Measurements from ENCODE around the gene ELOVL5.

The ELOVL5 gene

DNA sequence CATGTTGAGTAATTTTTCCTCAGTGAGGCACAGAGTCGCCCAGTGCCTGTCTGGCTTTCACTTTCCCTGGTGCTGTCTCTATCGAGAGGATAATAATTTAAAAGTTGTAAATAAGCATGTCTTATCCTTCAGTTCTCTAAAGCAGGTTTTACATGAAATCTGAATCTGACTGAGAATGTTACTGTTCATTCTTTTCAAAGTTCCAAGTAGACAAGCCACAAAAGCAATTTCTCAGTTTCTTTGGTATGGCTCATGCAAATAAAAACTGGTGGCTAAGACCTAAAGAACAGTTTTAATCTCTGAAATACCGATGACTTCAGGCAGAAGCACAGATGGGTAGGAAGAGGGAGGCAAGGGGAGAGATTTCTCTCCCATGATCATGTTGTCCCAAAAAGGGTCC is 112.5 kb downstream of the ELOVL5 start:
- no peak overlapping the region for H3K4me3 ChIP-seq (ENCODE audit: low read depth in 1 of 5, low read length in 5 of 5)
- H3K9me3 ChIP-seq (ENCODE audit: control insufficient read depth in 5 of 5, low read length in 5 of 5): no peaks in the 10 kb centered on the region
- H3K36me3 ChIP-seq (ENCODE audit: control insufficient read depth in 5 of 5, insufficient read depth in 5 of 5, low read length in 5 of 5): no peaks in the 10 kb centered on the region
- peaks cover 0 to 4% (median 0%) of the 10 kb centered on the region in 5 donors for H3K4me1 ChIP-seq (ENCODE audit: control insufficient read depth in 5 of 5, insufficient read depth in 5 of 5, low read length in 5 of 5)
- peak overlapping the region; percentile 61 for H3K27ac ChIP-seq (ENCODE audit: low read depth, low read length)
- H3K9ac ChIP-seq (ENCODE audit: low read length in 5 of 5): no peak overlapping the region
- H3K27me3 ChIP-seq (ENCODE audit: control insufficient read depth in 5 of 5, insufficient read depth in 4 of 5, low read length in 5 of 5): no peaks in the 10 kb centered on the region

DNA sequence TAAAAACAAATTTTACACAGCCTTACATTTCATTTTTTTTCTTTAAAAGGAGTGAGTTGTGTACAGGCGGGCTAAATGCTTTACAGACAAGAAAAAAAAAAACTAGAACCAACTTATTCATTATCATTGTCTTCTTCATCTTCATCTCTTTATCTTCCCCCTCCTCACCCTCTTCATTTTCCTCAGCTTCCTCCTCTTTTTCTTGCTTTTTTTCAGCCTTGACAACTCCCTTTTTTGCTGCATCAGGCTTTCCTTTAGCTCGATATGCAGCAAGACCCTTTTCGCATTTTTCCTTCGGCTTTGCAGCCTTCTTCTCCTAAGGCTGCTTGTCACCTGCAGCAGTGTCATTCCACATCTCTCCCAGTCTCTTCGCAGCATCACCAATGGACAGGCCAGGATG is 113.2 kb downstream of the ELOVL5 start:
- Histone ChIP-seq H3K27ac (ENCODE audit: low read depth, low read length) (no peak overlapping the region), H3K4me3 (ENCODE audit: low read depth in 1 of 5, low read length in 5 of 5) (no peak overlapping the region), H3K9ac (ENCODE audit: low read length in 5 of 5) (no peak overlapping the region), H3K9me3 (ENCODE audit: control insufficient read depth in 5 of 5, low read length in 5 of 5) (no peaks in the 10 kb centered on the region), H3K36me3 (ENCODE audit: control insufficient read depth in 5 of 5, insufficient read depth in 5 of 5, low read length in 5 of 5) (no peaks in the 10 kb centered on the region), H3K4me1 (ENCODE audit: control insufficient read depth in 5 of 5, insufficient read depth in 5 of 5, low read length in 5 of 5) (peaks cover 0 to 5% (median 0%) of the 10 kb centered on the region in 5 donors), H3K27me3 (ENCODE audit: control insufficient read depth in 5 of 5, insufficient read depth in 4 of 5, low read length in 5 of 5) (no peaks in the 10 kb centered on the region)

DNA sequence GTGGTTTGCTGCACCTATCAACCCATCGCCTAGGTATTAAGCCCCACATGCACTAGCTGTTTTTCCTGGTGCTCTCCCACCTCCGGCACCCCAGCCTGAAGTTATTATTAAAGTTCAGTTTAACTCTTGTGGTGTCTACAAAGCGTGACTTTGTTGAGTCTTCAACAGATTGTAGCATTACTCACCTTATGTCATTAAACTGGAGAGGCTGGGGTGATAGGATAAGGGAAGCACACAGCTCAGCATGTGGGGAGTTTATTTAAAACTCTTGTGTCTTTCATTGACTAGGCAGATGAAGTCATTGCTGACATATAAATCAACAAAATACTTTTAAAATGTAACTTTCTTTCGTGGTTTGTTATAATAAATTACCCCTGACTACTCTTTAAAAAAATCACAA is 115.4 kb downstream of the ELOVL5 start:
- Histone ChIP-seq H3K9me3 (ENCODE audit: control insufficient read depth in 5 of 5, low read length in 5 of 5) (no peaks in the 10 kb centered on the region), H3K36me3 (ENCODE audit: control insufficient read depth in 5 of 5, insufficient read depth in 5 of 5, low read length in 5 of 5) (no peaks in the 10 kb centered on the region), H3K4me1 (ENCODE audit: control insufficient read depth in 5 of 5, insufficient read depth in 5 of 5, low read length in 5 of 5) (peaks cover 0 to 10% (median 0%) of the 10 kb centered on the region in 5 donors), H3K27me3 (ENCODE audit: control insufficient read depth in 5 of 5, insufficient read depth in 4 of 5, low read length in 5 of 5) (no peaks in the 10 kb centered on the region), H3K9ac (ENCODE audit: low read length in 5 of 5) (no peak overlapping the region), H3K27ac (ENCODE audit: low read depth, low read length) (no peak overlapping the region), H3K4me3 (ENCODE audit: low read depth in 1 of 5, low read length in 5 of 5) (no peak overlapping the region)

DNA sequence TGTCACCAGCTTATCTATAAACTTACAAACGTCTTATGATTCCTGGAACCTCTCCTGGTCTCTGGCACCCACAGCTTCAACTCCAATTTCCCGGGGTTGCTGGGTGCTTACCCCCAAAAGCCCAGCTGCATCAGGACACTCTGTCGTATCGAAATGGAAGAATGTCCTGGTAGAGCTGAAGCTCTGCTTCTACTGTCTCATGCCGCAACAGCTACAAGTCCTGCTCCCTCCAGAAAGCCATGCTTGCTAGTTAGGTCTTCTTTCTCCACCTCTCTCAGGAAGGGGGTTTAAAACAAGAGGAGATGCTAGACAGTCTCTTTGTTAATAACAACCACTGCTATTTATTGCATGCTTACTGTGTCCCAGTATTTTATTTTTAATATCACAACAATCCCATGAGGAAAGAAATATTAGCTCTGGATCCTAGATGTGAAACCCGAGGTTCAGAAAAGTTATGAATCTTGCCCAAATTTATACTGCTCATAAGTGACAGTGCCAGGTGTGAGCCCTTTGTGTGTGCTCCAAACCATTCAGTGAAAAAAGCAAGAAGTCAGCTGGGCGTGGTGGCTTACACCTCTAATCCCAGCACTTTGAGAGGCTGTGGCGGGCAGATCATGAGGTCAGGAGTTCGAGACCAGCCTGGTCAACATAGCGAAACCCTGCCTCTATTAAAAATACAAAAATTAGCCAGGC is 117.8 kb downstream of the ELOVL5 start:
- Histone ChIP-seq H3K4me3 (ENCODE audit: low read depth in 1 of 5, low read length in 5 of 5) (no peak overlapping the region), H3K27me3 (ENCODE audit: control insufficient read depth in 5 of 5, insufficient read depth in 4 of 5, low read length in 5 of 5) (no peaks in the 10 kb centered on the region), H3K9me3 (ENCODE audit: control insufficient read depth in 5 of 5, low read length in 5 of 5) (no peaks in the 10 kb centered on the region), H3K27ac (ENCODE audit: low read depth, low read length) (no peak overlapping the region), H3K4me1 (ENCODE audit: control insufficient read depth in 5 of 5, insufficient read depth in 5 of 5, low read length in 5 of 5) (peaks cover 0 to 10% (median 0%) of the 10 kb centered on the region in 5 donors), H3K36me3 (ENCODE audit: control insufficient read depth in 5 of 5, insufficient read depth in 5 of 5, low read length in 5 of 5) (no peaks in the 10 kb centered on the region), H3K9ac (ENCODE audit: low read length in 5 of 5) (no peak overlapping the region)

DNA sequence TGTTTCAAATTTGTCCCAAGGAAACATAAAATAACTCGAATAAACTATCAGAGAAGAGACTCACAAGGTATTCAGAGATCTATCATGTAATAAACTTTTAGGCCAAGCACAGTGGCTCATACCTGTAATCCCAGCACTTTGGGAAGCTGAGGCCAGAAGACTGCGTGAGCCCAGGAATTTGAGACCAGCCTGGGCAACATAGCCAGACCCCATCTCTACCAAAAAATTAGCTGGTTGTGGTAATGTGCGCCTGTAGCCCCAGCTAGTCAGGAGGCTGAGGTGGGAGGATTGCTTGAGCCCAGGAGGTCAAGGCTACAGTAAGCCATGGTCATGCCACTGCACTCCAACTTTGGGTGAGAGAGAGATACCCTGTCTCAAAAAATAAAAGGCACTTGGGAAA is 120.9 kb downstream of the ELOVL5 start:
- Histone ChIP-seq H3K27ac (ENCODE audit: low read depth, low read length) (no peak overlapping the region), H3K9ac (ENCODE audit: low read length in 5 of 5) (no peak overlapping the region), H3K36me3 (ENCODE audit: control insufficient read depth in 5 of 5, insufficient read depth in 5 of 5, low read length in 5 of 5) (no peaks in the 10 kb centered on the region), H3K27me3 (ENCODE audit: control insufficient read depth in 5 of 5, insufficient read depth in 4 of 5, low read length in 5 of 5) (no peaks in the 10 kb centered on the region), H3K4me1 (ENCODE audit: control insufficient read depth in 5 of 5, insufficient read depth in 5 of 5, low read length in 5 of 5) (peaks cover 0 to 10% (median 0%) of the 10 kb centered on the region in 5 donors), H3K4me3 (ENCODE audit: low read depth in 1 of 5, low read length in 5 of 5) (no peak overlapping the region), H3K9me3 (ENCODE audit: control insufficient read depth in 5 of 5, low read length in 5 of 5) (no peaks in the 10 kb centered on the region)

DNA sequence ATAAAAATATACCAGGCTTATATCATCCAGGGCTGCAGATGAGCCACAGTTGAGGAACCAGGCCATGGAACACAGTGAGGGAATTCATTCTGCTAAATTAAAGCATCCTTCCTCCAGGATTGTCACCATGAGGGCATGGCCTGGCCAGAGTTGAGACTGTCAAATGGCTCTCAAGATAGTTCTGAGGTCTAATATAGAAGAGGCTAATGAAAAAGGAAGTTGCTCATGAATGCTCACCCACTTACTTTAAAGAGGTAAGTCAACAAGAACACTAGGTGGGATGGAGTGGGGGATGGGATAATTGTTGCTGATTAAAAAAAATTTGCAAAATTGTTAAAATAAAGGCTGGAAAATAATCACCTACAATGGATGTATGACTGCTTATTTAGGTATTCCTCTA is 128.1 kb downstream of the ELOVL5 start:
- no peaks in the 10 kb centered on the region for H3K4me1 ChIP-seq (ENCODE audit: control insufficient read depth in 5 of 5, insufficient read depth in 5 of 5, low read length in 5 of 5)
- H3K4me3 ChIP-seq (ENCODE audit: low read depth in 1 of 5, low read length in 5 of 5): no peak overlapping the region
- no peaks in the 10 kb centered on the region for H3K36me3 ChIP-seq (ENCODE audit: control insufficient read depth in 5 of 5, insufficient read depth in 5 of 5, low read length in 5 of 5)
- no peaks in the 10 kb centered on the region for H3K9me3 ChIP-seq (ENCODE audit: control insufficient read depth in 5 of 5, low read length in 5 of 5)
- H3K9ac ChIP-seq (ENCODE audit: low read length in 5 of 5): no peak overlapping the region
- no peak overlapping the region for H3K27ac ChIP-seq (ENCODE audit: low read depth, low read length)
- H3K27me3 ChIP-seq (ENCODE audit: control insufficient read depth in 5 of 5, insufficient read depth in 4 of 5, low read length in 5 of 5): no peaks in the 10 kb centered on the region

All from subcutaneous abdominal adipose tissue (tissue), 5 donors.